ENCODE data around the gene RAP1GAP. TPM values are rescaled to one million over a fixed set of nuclear protein-coding genes. Genes with fewer than 3 reads are reported as not detected.
A peak's percentile ranks its signal among the peaks of the same experiment; 100 is the strongest.

Gene RAP1GAP
- total RNA-seq, 1 donor from 2014 or later = 2.6 TPM

DNA sequence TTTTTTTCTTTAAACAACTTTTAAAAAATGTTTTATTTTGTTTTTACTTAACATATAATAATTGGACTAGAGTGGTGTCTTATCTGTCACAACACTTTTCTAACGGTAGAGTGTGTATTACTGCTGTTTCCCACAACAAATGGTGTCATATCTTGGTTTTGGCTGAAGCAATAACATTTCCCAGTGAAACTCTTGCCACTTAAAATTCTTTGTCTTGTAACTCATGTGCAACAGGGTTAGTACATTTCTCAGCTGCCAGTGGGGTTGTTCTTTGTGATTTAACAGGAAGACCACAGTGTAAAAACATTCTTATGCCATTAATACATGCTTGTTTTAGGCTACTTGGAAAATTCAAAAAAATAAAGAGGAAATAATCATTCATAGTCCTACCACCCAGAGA, 116.4 kb downstream of the RAP1GAP start:
- Mint-ChIP-seq H3K4me1 (peaks cover 7% of the 10 kb centered on the region), H3K27me3 (ENCODE audit: insufficient read depth, low read depth) (peaks cover 4% of the 10 kb centered on the region), H3K4me3 (no peak overlapping the region), H3K27ac (peak overlapping the region; percentile 3), H3K9me3 (no peaks in the 10 kb centered on the region), H3K36me3 (no peaks in the 10 kb centered on the region)
- Histone ChIP-seq H3K27ac (no peak overlapping the region), H3K4me2 (no peak overlapping the region), H3K9ac (no peak overlapping the region), H3K4me3 (no peak overlapping the region), H3K27me3 (no peaks in the 10 kb centered on the region), H3K36me3 (no peaks in the 10 kb centered on the region), H4K20me1 (ENCODE audit: low read depth) (peaks cover 36% of the 10 kb centered on the region), H3K4me1 (peaks cover 9% of the 10 kb centered on the region), H3K79me2 (ENCODE audit: low read depth) (peaks cover 10% of the 10 kb centered on the region), H2AFZ (replicated peaks) (no peak overlapping the region), H3K9me3 (ENCODE audit: low read depth) (no peaks in the 10 kb centered on the region), H3F3A (ENCODE audit: low read depth) (peaks cover 5% of the 10 kb centered on the region)
- TF ChIP-seq EZH2phosphoT487 (IDR thresholded peaks at IDR 0.05) (no peak), EZH2 (IDR thresholded peaks at IDR 0.05) (no peak)
- TF ChIP-seq, protein P1, sequence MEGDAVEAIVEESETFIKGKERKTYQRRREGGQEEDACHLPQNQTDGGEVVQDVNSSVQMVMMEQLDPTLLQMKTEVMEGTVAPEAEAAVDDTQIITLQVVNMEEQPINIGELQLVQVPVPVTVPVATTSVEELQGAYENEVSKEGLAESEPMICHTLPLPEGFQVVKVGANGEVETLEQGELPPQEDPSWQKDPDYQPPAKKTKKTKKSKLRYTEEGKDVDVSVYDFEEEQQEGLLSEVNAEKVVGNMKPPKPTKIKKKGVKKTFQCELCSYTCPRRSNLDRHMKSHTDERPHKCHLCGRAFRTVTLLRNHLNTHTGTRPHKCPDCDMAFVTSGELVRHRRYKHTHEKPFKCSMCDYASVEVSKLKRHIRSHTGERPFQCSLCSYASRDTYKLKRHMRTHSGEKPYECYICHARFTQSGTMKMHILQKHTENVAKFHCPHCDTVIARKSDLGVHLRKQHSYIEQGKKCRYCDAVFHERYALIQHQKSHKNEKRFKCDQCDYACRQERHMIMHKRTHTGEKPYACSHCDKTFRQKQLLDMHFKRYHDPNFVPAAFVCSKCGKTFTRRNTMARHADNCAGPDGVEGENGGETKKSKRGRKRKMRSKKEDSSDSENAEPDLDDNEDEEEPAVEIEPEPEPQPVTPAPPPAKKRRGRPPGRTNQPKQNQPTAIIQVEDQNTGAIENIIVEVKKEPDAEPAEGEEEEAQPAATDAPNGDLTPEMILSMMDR (IDR thresholded peaks at IDR 0.05) = no peak
- no peak for DNase-seq (ENCODE audit: low spot score)

DNA sequence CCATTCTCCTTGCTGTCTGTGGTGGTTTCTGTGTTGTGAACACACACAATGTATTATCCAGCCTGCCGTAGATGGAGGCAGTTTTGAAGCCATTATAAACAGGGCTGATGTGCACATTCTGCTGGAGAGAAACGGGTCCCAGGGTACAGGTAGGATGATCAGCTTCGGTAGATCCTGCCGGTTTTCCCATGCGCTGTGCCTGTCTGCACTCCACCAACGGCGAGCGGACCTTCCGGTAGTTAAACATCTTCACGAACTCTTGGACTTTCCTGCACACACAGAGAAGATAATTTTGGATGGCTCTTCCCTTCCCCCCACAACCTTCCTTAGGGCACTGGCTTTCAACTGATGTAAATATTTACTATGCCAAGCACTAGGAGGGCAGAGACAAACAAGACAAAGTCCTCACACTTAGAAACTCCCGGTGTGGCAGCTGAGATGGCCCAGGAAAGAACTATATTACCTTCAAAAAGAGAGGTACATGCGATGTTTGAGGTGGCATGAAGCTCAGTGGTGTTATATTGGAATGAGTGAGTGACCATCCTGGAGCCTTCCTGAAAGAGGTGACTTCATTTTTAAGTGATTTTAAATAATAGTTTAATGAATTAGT, 118.2 kb downstream of the RAP1GAP start:
- no peak overlapping the region for H3K4me2 ChIP-seq
- Mint-ChIP-seq H3K36me3 (no peaks in the 10 kb centered on the region), H3K9me3 (no peaks in the 10 kb centered on the region), H3K27me3 (ENCODE audit: insufficient read depth, low read depth) (peaks cover 6% of the 10 kb centered on the region), H3K4me1 (peaks cover 22% of the 10 kb centered on the region), H3K4me3 (no peak overlapping the region), H3K27ac (peak overlapping the region; percentile 33)
- H3K79me2 ChIP-seq (ENCODE audit: low read depth) = peaks cover 22% of the 10 kb centered on the region
- TF ChIP-seq EZH2phosphoT487 (IDR thresholded peaks at IDR 0.05) = no peak
- no peak for TF ChIP-seq EZH2 (IDR thresholded peaks at IDR 0.05)
- TF ChIP-seq, protein P1 (IDR thresholded peaks at IDR 0.05) = no peak
- H3K4me3 ChIP-seq = no peak overlapping the region
- H3K27ac ChIP-seq = no peak overlapping the region
- no peaks in the 10 kb centered on the region for H3K9me3 ChIP-seq (ENCODE audit: low read depth)
- peaks cover 53% of the 10 kb centered on the region for H4K20me1 ChIP-seq (ENCODE audit: low read depth)
- H2AFZ ChIP-seq (replicated peaks) = no peak overlapping the region
- H3K9ac ChIP-seq = no peak overlapping the region
- DNase-seq (ENCODE audit: low spot score) = no peak
- no peaks in the 10 kb centered on the region for H3K36me3 ChIP-seq
- no peaks in the 10 kb centered on the region for H3K27me3 ChIP-seq
- peaks cover 25% of the 10 kb centered on the region for H3K4me1 ChIP-seq
- H3F3A ChIP-seq (ENCODE audit: low read depth) = peaks cover 17% of the 10 kb centered on the region

DNA sequence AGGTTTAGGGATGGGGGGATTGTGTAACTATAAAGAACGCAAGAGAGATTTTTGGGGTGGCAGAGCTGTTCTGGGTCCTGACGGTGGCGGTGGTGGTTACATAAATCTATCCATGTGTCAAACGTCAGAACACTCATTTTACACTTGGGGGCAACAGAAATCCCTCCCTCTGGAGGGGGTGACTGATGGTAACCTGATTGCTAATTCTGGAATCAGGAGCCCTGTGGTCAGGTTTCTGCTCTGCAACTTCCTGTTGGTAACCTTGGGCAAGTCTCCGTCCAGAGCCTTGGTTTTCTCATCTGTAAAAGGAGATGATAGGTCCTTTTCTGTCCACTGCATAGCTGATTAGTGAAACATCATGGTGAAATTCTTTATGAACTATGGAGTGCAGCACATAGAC, 119.1 kb downstream of the RAP1GAP start:
- no peaks in the 10 kb centered on the region for H3K27me3 ChIP-seq
- peaks cover 30% of the 10 kb centered on the region for H3K4me1 ChIP-seq
- H3K9me3 ChIP-seq (ENCODE audit: low read depth) = no peaks in the 10 kb centered on the region
- no peak overlapping the region for H3K4me3 ChIP-seq
- no peak overlapping the region for H3K27ac ChIP-seq
- no peak overlapping the region for H3K4me2 ChIP-seq
- H4K20me1 ChIP-seq (ENCODE audit: low read depth) = peaks cover 62% of the 10 kb centered on the region
- H3K9ac ChIP-seq = no peak overlapping the region
- no peak overlapping the region for H2AFZ ChIP-seq (replicated peaks)
- H3F3A ChIP-seq (ENCODE audit: low read depth) = peaks cover 21% of the 10 kb centered on the region
- Mint-ChIP-seq H3K27ac (no peak overlapping the region), H3K4me3 (no peak overlapping the region), H3K36me3 (no peaks in the 10 kb centered on the region), H3K4me1 (peaks cover 25% of the 10 kb centered on the region), H3K27me3 (ENCODE audit: insufficient read depth, low read depth) (peaks cover 6% of the 10 kb centered on the region), H3K9me3 (no peaks in the 10 kb centered on the region)
- no peaks in the 10 kb centered on the region for H3K36me3 ChIP-seq
- TF ChIP-seq EZH2 (IDR thresholded peaks at IDR 0.05) (no peak), EZH2phosphoT487 (IDR thresholded peaks at IDR 0.05) (no peak)
- TF ChIP-seq, protein P1 (IDR thresholded peaks at IDR 0.05) = no peak
- peaks cover 28% of the 10 kb centered on the region for H3K79me2 ChIP-seq (ENCODE audit: low read depth)
- DNase-seq (ENCODE audit: low spot score) = no peak
